Neural cell (in vitro differentiated cells): ENCODE data around the gene RAB5B.
"Not testable (repeated sequence)": the region's sequence is repeated elsewhere in the genome, so short reads cannot be mapped to it uniquely, and the experiment has no call there.

ENCODE experiments used
- CTCF ChIP-seq: fragments of 450-650 bp; IDR thresholded peaks from 2 replicates; pipeline ENCODE4 v1.5.1; 2014; ENCODE audit warnings: antibody characterized with exemption, mild to moderate bottlenecking, moderate library complexity; ENCODE audit not compliant: poor library complexity, severe bottlenecking
- EP300 ChIP-seq: fragments of 450-650 bp; conservative IDR thresholded peaks from 2 replicates; pipeline ENCODE4 v1.6.1; 2014; ENCODE audit warnings: antibody characterized with exemption, mild to moderate bottlenecking, moderate library complexity; ENCODE audit not compliant: poor library complexity, severe bottlenecking
- EZH2 ChIP-seq: fragments of 200-600, 300-800 bp; shearing (Covaris generic), sonication (generic); IDR thresholded peaks from 2 replicates; pipeline ENCODE4 v1.6.1; 2014; ENCODE audit warnings: antibody characterized with exemption, low read length, borderline replicate concordance, mild to moderate bottlenecking; ENCODE audit not compliant: insufficient read depth, poor library complexity, severe bottlenecking
- MXI1 ChIP-seq: fragments of 450-650 bp; conservative IDR thresholded peaks from 2 replicates; pipeline ENCODE4 v1.6.1; 2014; ENCODE audit warnings: antibody characterized with exemption, mild to moderate bottlenecking; ENCODE audit not compliant: poor library complexity, severe bottlenecking
- POLR2AphosphoS5 ChIP-seq: IDR thresholded peaks from 2 replicates; pipeline ENCODE4 v1.6.1; 2012
- RAD21 ChIP-seq: fragments of 450-650 bp; conservative IDR thresholded peaks from 2 replicates; pipeline ENCODE4 v1.6.1; 2014; ENCODE audit warnings: antibody characterized with exemption, mild to moderate bottlenecking, moderate library complexity
- REST ChIP-seq: IDR thresholded peaks from 2 replicates; pipeline ENCODE4 v1.6.1; 2012; ENCODE audit warnings: borderline replicate concordance
- SMC3 ChIP-seq: fragments of 450-650 bp; conservative IDR thresholded peaks from 2 replicates; pipeline ENCODE4 v1.6.1; 2014; ENCODE audit warnings: antibody characterized with exemption, mild to moderate bottlenecking, moderate library complexity; ENCODE audit not compliant: poor library complexity
- TAF1 ChIP-seq: IDR thresholded peaks from 2 replicates; pipeline ENCODE4 v1.6.1; 2012; ENCODE audit warnings: low read depth

- TF ChIP-seq EZH2, CTCF, TAF1, POLR2AphosphoS5, EP300, RAD21, MXI1, REST, SMC3: not testable (repeated sequence)
Measured at GRCh38 chr12:56042430-56042813, 68.5 kb downstream of the RAB5B start.
